Gastroesophageal sphincter (tissue), 4 donors: ENCODE results near the gene RASGEF1C. TPM values are rescaled to one million over a fixed set of nuclear protein-coding genes. Genes with fewer than 3 reads are reported as not detected.

ENCODE experiments used
- ATAC-seq: fragments of 150-250 bp; one replicate; pipeline ENCODE4 v1.9.1; 2016; ENCODE audit warnings: mild to moderate bottlenecking, moderate library complexity
- H3K27ac ChIP-seq, 4 donors: fragments of 200-600 bp; sonication (generic) in 3 of 4; 1 replicate in 3 of 4; 2 replicates in 1 of 4; pipeline ENCODE4 v1.5.1; 2016 to 2019
- H3K27me3 ChIP-seq: fragments of 200-600 bp; sonication (generic); one replicate; pipeline ENCODE4 v1.5.1; 2019
- H3K36me3 ChIP-seq, 2 donors: fragments of 200-600 bp; sonication (generic); one replicate each; pipeline ENCODE4 v1.5.1; 2019; ENCODE audit warnings: control low read depth in 1 of 2
- H3K4me1 ChIP-seq, 3 donors: fragments of 200-600 bp; sonication (generic); 1 replicate in 2 of 3; 2 replicates in 1 of 3; pipeline ENCODE4 v1.5.1; 2016 to 2019; ENCODE audit warnings: control low read depth in 2 of 3
- H3K4me3 ChIP-seq, 2 donors: fragments of 200-600 bp; sonication (generic); one replicate each; pipeline ENCODE4 v1.5.1; 2019; ENCODE audit warnings: mild to moderate bottlenecking in 1 of 2, moderate library complexity in 1 of 2
- H3K9me3 ChIP-seq, 3 donors: fragments of 200-600 bp; sonication (generic); one replicate each; pipeline ENCODE4 v1.5.1; 2017 to 2019; ENCODE audit warnings: control low read depth in 2 of 3
- CTCF ChIP-seq, 4 experiments: fragments of 200-600 bp in 2 of 4; fragments of 450-650 bp in 2 of 4; sonication (generic) in 1 of 4; IDR thresholded peaks; one replicate each; pipeline ENCODE4 v1.5.1; 2017 to 2019; ENCODE audit warnings: antibody characterized with exemption in 4 of 4, mild to moderate bottlenecking in 2 of 4, moderate library complexity in 2 of 4
- EP300 ChIP-seq: sonication (generic); formaldehyde crosslinking; IDR thresholded peaks from one replicate; pipeline ENCODE4 v1.6.1; 2017; ENCODE audit warnings: antibody characterized with exemption, mild to moderate bottlenecking
- POLR2A ChIP-seq, 2 donors: fragments of 450-650 bp; IDR thresholded peaks; one replicate each; pipeline ENCODE4 v1.6.1; 2017; ENCODE audit warnings: antibody characterized with exemption in 2 of 2, mild to moderate bottlenecking in 2 of 2, moderate library complexity in 1 of 2
- POLR2AphosphoS5 ChIP-seq: sonication (generic); formaldehyde crosslinking; IDR thresholded peaks from one replicate; pipeline ENCODE4 v1.6.1; 2017; ENCODE audit warnings: antibody characterized with exemption
- WGBS, 2 donors: methylation state at CpG; one replicate each; pipeline ENCODE4 v1.1.5; 2018; ENCODE audit warnings: low coverage in 1 of 2; 5-methylcytosine and 5-hydroxymethylcytosine counted together
- total RNA-seq, 4 donors: library from RNA; depleted of rRNA; stranded (reverse); fragments of >200 nt; gene quantifications; one replicate each; pipeline ENCODE4 v1.1.0, GENCODE V29; 2016

RASGEF1C gene
- total RNA-seq, 4 donors from 2014 or later = 0.81 to 8.4 (median 2.0) TPM

DNA sequence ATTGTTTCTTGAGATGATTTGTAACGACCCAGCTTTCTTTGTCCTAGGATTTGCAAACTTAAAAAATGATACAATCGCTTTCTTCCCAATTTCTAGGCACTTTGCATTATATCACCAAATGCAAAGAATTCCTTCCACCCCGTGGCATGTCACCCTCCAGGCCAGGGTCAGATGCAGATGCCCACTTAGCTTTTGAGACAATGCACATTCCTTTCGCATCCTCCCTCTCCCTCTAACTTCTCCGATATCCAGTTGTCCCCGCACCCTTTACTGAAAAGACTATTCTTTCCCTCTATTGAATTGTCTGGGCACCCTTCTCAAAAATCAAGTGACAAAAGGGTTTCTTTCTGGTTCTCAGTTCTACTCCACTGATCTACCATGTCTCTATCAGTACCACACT lies 154.8 kb downstream of the RASGEF1C start:
- Histone ChIP-seq H3K4me3 (no peak overlapping the region), H3K36me3 (no peaks in the 10 kb centered on the region), H3K9me3 (no peaks in the 10 kb centered on the region), H3K27ac (peak overlapping the region in 2 of 4 donors; percentile 25 to 46), H3K27me3 (no peaks in the 10 kb centered on the region), H3K4me1 (peaks cover 0 to 48% (median 6%) of the 10 kb centered on the region in 3 donors)
- TF ChIP-seq POLR2AphosphoS5 = no peak
- no peak for TF ChIP-seq POLR2A (IDR thresholded peaks at IDR 0.05)
- no peak for TF ChIP-seq EP300
- TF ChIP-seq CTCF (IDR thresholded peaks at IDR 0.05) = no peak
- WGBS, 2 donors = 65 to 90% methylated on average over 6 of the region's 6 CpGs
- ATAC-seq = no peak

DNA sequence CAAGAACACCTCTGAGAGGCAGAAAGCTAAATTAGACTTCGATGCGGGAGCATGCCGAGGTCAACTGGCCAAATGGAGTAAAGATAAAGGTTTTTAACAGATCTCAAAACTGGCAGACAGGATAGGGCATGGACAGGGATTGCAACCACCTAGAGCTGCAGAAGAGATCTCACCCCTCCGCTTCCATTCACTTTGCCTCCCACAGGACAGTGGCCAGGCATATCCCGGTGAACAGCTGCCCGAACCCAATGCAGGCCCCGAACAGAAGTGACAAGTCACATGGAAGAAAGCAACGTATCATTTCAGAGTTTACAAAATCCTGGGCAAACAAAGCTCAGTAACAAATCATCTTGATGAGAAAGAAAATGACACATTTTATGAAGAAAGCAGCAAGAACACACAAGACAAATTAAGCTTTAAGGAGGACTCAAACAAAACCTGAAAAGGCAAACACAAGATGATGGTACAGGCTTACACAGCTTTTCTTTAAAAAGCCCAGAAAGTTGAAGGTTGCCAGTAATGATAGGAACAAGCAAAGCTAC lies 155.9 kb downstream of the RASGEF1C start:
- ATAC-seq = no peak
- no peaks in the 10 kb centered on the region for H3K36me3 ChIP-seq
- peaks cover 0 to 59% (median 12%) of the 10 kb centered on the region in 3 donors for H3K4me1 ChIP-seq
- TF ChIP-seq EP300 = no peak
- TF ChIP-seq POLR2A (IDR thresholded peaks at IDR 0.05) = no peak
- H3K9me3 ChIP-seq = no peaks in the 10 kb centered on the region
- peak overlapping the region in 2 of 4 donors; percentile 25 to 46 for H3K27ac ChIP-seq
- WGBS, 2 donors = 53 to 82% methylated on average over 3 to 8 of the region's 8 CpGs
- H3K27me3 ChIP-seq = no peaks in the 10 kb centered on the region
- peak overlapping the region in 1 of 2 donors; percentile 21 for H3K4me3 ChIP-seq

DNA sequence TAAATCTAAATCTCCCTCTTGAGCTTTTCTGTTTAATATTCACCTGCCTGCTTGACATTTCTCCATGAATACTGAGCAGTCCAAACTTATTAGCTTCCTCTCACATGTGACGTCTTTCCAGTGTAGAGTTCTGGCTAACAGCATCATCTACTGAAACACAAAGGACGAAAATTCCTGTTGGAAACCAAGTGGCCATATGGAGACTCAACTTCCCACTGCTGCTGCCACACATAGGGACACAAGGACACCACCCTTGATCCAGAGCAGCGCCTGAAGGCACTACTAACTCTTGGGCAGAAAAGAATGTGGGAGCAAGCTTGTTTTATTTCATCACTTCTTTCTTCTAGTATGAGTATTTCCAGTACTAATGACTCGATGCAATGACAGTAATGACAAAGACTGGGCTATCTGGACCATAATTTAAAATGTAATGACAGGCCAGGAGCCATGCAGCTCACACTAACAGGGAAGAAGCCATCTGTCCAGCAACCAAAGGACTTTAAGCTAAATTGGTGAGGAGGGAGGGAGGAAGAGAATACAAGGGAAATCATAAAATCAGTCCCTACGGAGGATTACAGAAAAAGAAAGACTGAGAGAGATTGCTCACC lies 156.7 kb downstream of the RASGEF1C start:
- H3K4me1 ChIP-seq = peaks cover 0 to 67% (median 13%) of the 10 kb centered on the region in 3 donors
- H3K4me3 ChIP-seq = no peak overlapping the region
- no peak for TF ChIP-seq EP300
- no peak for TF ChIP-seq CTCF (IDR thresholded peaks at IDR 0.05)
- TF ChIP-seq POLR2AphosphoS5 = no peak
- TF ChIP-seq POLR2A (IDR thresholded peaks at IDR 0.05) = no peak

More for the DNA sequence above, 156.7 kb downstream of the RASGEF1C start:
- no peaks in the 10 kb centered on the region for H3K9me3 ChIP-seq
- H3K27me3 ChIP-seq = no peaks in the 10 kb centered on the region
- WGBS, 2 donors = 95 to 100% methylated on average over 2 to 5 of the region's 5 CpGs
- no peaks in the 10 kb centered on the region for H3K36me3 ChIP-seq
- no peak overlapping the region for H3K27ac ChIP-seq
- ATAC-seq = no peak

Other genes with a start within 250 kb of the RASGEF1C start
- gene RNF130, start 137.5 kb downstream of the RASGEF1C start, total RNA-seq = 100 to 1,000 TPM in 2 of 4 donors, 10 to 100 TPM in 2; 84.7 to 105 (median 98.5) TPM
- gene MAPK9, start 82.9 kb upstream of the RASGEF1C start, total RNA-seq = 10 to 100 TPM; 25.7 to 43.7 (median 35.7) TPM
- gene GFPT2, start 144.1 kb upstream of the RASGEF1C start, total RNA-seq = 10 to 100 TPM; 28.7 to 94.1 (median 34.1) TPM